Mammary epithelial cell (primary cell): ENCODE results near the gene LACTBL1.
"Not testable (repeated sequence)": the region's sequence is repeated elsewhere in the genome, so short reads cannot be mapped to it uniquely, and the experiment has no call there.

Source experiments
- EZH2 ChIP-seq: IDR thresholded peaks from 2 replicates; pipeline ENCODE4 v1.6.1; 2012; ENCODE audit warnings: low read length, inconsistent platforms, borderline replicate concordance
- TF ChIP-seq, protein P1 (sequence below), 2 donors: IDR thresholded peaks in 1 of 2; conservative IDR thresholded peaks in 1 of 2; 2 replicates each; pipeline ENCODE4 v1.5.1; 2011 to 2012; ENCODE audit warnings: inconsistent platforms in 2 of 2, low read length in 2 of 2, mild to moderate bottlenecking in 2 of 2, control low read depth in 1 of 2, low read depth in 1 of 2; ENCODE audit not compliant: insufficient read depth in 1 of 2; ENCODE audit errors: extremely low read depth in 1 of 2

DNA sequence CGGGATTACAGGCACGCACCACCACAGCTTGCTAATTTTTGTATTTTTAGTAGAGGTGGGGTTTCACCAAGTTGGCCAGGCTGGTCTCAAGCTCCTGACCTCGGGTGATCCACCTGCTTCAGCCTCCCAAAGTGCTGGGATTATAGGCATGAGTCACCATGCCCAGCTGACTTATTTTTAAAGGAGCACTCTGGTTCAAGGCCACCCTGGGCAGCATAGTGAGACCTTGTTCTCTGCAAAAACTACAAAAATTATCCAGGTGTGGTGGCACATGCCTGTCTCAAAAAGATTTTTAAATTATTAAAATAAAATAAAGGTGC lies 7.8 kb upstream of the LACTBL1 start:
- TF ChIP-seq, protein P1, sequence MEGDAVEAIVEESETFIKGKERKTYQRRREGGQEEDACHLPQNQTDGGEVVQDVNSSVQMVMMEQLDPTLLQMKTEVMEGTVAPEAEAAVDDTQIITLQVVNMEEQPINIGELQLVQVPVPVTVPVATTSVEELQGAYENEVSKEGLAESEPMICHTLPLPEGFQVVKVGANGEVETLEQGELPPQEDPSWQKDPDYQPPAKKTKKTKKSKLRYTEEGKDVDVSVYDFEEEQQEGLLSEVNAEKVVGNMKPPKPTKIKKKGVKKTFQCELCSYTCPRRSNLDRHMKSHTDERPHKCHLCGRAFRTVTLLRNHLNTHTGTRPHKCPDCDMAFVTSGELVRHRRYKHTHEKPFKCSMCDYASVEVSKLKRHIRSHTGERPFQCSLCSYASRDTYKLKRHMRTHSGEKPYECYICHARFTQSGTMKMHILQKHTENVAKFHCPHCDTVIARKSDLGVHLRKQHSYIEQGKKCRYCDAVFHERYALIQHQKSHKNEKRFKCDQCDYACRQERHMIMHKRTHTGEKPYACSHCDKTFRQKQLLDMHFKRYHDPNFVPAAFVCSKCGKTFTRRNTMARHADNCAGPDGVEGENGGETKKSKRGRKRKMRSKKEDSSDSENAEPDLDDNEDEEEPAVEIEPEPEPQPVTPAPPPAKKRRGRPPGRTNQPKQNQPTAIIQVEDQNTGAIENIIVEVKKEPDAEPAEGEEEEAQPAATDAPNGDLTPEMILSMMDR (conservative IDR thresholded peaks at IDR 0.05 in 1 of 2, IDR thresholded peaks at IDR 0.05 in 1 of 2; ENCODE audit: extremely low read depth in 1 of 2, insufficient read depth in 1 of 2, low read depth in 1 of 2, low read length in 2 of 2): not testable (repeated sequence)
- not testable (repeated sequence) for TF ChIP-seq EZH2
